ENCODE measurements around the gene PURA. TPM values are rescaled to one million over a fixed set of nuclear protein-coding genes. Genes with fewer than 3 reads are reported as not detected.

PURA gene
- total RNA-seq, 1 donor from 2014 or later = 26.8 TPM

GRCh38 chr5:140159014-140159927 is 45.4 kb downstream of the PURA start:
- no peak for DNase-seq (ENCODE audit: low spot score)

GRCh38 chr5:140162275-140162674 is 48.4 kb downstream of the PURA start:
- DNase-seq (ENCODE audit: low spot score) = no peak

- DNase-seq (ENCODE audit: low spot score) = no peak
Measured at GRCh38 chr5:140162781-140163180, 48.9 kb downstream of the PURA start.

- DNase-seq (ENCODE audit: low spot score) = no peak
Measured at GRCh38 chr5:140165101-140165922, 51.4 kb downstream of the PURA start.

DNA sequence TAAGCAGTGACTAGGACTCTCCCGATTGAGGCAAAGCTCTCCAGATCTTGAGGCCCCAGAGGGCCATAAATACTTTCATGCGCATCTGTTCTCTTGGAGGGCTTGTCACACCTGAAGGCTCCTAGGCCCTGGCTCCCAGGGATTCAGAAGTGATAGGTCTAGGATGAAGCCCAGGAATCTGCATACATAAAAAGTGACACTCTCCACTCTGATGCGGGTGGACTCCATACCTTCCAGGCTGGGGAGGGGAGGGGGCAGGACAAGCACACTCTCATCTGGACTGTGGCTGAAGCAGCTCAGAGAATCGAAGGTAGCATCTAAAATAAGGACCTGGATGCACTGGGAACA is 52.0 kb downstream of the PURA start:
- no peak for DNase-seq (ENCODE audit: low spot score)

DNA sequence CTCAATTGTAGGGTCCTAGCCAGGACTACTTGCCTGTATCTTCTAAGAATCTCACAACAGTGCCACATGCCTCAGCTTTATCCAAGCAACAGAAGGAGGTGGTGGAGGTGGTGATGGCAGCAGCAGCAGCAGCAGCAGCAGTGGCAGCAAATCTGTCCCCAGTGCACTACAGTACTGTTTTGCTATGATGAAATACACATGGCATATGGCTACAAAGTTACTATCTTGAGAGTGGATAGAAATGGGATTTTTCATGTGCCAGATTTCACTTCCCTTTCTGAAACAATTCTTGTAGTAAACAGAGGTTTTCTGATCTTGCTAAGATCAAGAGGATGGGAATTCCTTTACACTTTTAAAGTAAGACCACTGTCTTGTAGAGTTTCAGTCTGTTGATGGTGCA is 53.0 kb downstream of the PURA start:
- DNase-seq (ENCODE audit: low spot score) = no peak

GRCh38 chr5:140168371-140168770 is 54.5 kb downstream of the PURA start:
- DNase-seq (ENCODE audit: low spot score) = no peak

GRCh38 chr5:140169410-140169809 is 55.5 kb downstream of the PURA start:
- DNase-seq (ENCODE audit: low spot score) = no peak

DNA sequence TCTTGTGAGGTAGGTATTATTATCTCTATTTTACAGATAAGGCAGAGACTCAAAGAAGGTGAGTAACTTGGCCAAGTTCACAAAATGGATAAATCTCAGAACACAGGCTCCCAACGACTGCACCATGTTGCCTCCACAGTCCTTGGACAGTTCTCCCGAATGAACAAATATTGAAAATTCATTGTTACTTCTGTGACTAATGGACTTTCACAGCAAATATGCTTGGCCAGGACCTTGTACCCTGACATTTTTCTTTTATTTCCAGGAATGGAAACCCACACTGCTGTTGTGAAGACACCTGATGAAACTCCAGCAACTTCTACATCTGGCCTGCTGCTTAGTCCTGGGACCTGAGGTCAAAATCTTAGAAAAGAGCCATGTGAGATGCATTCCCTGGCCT is 58.6 kb downstream of the PURA start:
- DNase-seq (ENCODE audit: low spot score) = no peak

DNA sequence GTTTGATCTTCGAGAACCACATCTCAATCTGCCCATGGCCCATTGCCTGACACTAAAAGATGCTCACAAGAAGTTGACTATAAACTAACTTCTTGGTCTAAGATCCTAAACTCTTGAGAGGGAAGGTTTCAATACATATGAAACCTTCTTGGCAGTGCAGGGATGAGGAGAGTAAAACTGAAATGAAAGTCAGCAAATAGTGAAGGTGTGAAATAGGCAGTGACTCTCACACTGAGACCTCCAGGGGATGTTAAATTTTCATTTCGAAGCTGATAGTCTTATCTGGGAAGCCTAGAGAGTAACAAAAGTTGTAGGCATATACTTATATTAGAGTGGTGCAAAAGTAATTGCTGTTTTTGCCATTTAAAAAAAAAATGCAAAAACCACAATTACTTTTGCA is 60.1 kb downstream of the PURA start:
- no peak for DNase-seq (ENCODE audit: low spot score)

DNA sequence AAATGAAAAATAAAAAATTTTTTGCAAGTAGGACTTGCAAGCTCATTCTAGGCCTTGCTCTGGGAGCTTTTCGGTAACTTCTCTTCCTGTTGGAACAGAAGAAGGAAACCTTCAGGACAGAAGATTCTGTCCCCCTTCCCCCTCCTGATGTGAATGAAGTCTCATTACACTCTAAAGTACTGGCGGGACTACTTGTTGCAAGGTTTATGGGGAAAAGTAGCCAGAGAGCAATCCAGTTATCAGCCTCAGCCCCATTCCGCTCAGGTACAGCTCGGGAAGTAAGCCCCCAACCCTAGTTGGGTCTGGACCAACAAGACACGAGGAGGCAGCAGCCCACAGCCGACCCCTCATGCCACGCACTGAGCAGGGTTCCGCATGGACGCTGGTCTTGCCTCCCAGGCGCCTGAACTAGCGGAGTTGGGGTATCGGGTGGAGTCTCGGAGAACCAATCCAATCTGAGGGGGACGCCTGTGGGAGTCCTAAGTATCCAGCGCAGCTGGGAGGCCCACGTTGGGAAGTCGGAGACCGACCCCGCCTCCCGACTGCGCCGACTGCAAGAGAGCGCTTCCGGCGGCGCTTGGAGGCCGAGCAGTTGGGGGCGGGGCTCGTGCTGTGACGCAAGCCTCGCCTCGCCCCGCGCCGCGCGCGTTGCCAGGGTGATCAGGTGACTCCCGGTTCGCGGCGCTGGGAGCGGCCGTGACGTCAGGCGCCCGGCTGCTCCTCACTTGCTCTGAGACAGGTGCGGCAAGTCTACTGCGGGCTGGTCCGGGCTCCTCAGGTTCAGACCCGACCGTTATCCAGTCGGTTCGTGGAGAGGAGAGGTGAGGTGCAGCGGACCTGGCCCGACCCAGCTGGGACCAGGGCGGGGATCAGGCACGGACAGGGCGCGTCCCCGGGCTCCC is 60.8 kb downstream of the PURA start, which contains the start of gene CYSTM1:
Gene CYSTM1 (plus strand): TSS at position 724 of the 902 bp plus-strand sequence. CDS start 19,278 bp downstream, outside the sequence.
- DNase-seq (ENCODE audit: low spot score) = peak; percentile 97

Other genes with a start within 250 kb of the PURA start
- gene NRG2, start 70.8 kb upstream of the PURA start, total RNA-seq = 13.9 TPM
- gene IGIP, start 11.8 kb downstream of the PURA start, total RNA-seq = 15.9 TPM
- 99.1 TPM for gene CYSTM1, start 61.1 kb downstream of the PURA start, total RNA-seq
- gene PFDN1, start 189.0 kb downstream of the PURA start, total RNA-seq = 41.5 TPM
- gene HBEGF, start 232.5 kb downstream of the PURA start, total RNA-seq = 5.6 TPM
- 0.13 TPM for gene SLC4A9, start 246.1 kb downstream of the PURA start, total RNA-seq